NCI-H128 (cell line): ENCODE data around the gene CFAP45.
A peak's percentile ranks its signal among the peaks of the same experiment; 100 is the strongest.
"Not testable (repeated sequence)": the region's sequence is repeated elsewhere in the genome, so short reads cannot be mapped to it uniquely, and the experiment has no call there.

ENCODE experiments used
- DNase-seq: peaks from one replicate; lab custom pipeline; 2025; ENCODE audit not compliant: unreplicated experiment; lab: John Stamatoyannopoulos, UW

CFAP45 gene

DNA sequence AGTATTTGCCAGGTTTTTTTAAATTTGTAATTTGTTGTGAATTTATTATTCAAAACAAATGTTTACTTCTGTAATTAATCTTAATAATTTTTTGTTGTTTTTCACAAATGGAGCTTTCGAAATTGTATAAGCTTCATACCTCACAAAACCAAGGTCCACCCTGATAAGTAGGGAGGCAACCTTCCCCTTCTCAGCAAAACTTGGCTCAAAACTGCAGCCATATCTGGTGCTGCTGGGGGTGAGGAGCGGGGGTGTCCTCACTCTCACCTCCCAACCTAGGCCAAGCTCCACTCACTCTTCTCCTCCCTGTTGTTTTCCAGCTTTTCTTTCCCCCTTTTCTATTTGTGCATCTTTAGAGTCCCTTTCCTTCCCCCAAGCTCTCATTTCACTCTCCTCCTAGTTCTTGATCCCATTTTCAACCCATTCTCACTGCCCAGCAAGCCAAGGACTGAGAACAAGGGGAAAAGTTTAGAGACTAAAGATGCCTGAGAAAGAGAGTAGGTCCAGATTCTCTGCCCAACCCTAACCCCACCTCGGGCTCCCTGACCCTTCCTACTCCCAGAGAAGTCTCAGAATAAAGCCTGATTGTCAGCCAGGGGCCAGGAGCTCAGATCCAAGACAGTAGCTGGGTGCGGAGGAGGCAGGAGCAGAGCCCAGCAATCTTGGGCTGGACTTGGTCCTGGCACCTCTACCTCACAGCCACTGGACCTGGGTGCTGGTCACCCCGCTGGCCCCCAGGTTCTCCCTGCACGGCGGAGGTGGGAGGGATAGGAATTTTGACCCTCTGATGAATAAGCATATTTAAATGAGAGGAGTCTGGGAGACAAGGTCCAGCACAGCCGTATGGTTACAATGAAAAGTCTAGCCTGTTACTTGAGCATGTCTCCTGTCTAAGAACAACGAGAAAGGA, 8.3 kb upstream of the CFAP45 start:
- DNase-seq: no peak

DNA sequence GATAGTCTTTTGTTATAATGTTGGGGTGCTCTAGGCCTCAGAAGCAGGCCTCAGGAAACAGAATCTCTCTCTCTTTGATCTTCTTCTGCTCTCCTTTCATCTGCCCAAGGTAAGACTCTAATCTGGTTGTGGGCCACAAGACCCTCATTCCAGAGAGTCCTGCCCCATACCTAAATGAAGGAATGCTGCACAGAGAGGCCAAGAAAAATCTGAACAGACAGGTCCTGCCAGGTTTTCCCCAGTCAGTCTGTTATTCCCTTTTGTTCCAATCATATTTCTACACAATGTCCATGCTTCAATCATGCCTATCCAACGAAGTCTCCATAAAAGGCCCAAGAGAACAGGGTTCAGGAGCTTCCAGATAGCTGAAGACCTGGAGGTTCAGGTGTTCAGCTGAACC, 7.0 kb upstream of the CFAP45 start:
- DNase-seq: no peak

GRCh38 chr1:159904036-159904435, 4.1 kb upstream of the CFAP45 start:
- not testable (repeated sequence) for DNase-seq

DNA sequence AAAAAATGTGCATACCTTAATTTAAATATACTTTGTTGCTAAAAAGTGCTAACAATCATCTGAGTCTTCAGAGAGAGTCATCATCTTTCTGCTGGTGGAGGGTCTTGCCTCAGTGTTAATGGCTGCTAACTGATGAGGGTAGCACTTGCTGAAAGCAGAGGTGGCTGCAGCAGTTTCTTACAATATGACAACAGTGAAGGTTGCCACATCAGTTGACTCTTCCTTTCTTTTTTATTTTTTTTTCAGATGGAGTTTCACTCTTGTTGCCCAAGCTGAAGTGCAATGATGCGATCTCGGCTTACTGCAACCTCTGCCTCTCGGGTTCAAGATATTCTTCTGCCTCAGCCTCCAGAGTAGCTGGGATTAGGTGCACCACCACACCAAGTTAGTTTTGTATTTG, 2.6 kb upstream of the CFAP45 start:
- DNase-seq: no peak

GRCh38 chr1:159900755-159901360, 893 bp upstream of the CFAP45 start:
- no peak for DNase-seq

DNA sequence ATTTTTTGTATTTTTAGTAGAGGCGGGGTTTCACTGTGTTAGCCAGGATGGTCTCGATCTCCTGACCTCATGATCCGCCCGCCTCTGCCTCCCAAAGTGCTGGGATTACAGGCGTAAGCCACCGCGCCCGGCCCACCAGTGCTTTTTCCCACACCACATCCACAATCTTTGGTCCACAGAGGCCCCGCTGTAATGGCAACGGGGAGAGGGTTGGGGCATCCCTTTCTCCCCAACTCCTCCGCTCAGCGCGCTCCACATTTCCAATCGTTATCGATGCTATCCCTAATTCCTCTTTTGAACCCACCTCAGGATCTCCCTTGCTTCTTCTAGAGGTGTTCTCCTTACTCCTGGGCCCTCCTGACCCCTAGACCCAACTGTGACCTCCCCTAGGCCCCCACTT, 331 bp downstream of the CFAP45 start:
- DNase-seq: not testable (repeated sequence)

DNA sequence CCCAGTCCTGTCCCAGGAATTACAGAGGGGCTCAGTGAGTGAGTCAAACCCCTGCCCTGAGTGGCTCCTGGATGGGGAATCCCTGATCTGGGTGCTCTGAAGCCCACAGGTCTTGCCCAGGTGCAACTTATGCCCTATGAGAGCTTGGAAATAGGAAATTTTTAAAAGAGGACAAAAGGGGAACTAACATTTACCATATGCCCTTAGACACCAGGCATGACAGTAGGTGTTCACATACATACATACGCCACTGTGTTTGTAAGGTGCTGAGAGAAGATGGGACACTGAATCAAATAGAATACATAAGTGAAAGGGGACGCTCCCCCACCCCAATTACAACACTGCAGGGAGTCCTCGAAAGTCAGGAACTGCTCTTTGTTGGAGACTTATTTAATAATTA, 1.4 kb downstream of the CFAP45 start:
- no peak for DNase-seq

DNA sequence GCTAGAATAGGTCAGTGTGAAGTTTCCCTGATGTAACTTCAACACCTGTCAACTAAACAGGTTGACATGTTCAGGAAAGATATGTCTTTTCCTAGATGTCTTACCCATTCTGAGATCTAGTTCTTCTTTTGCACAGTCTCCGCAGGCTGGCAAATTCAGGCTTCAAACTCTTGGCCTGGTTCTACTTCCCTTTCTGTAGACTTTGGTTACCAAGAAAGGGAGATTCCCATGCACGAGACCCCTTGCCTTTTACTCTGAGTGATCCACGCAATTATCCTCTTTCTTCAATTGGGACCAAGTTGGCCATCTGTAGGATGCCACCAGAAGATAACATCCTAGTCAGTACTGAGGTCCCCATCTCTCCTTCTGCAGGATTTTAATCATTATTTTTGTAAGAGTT, 2.0 kb downstream of the CFAP45 start:
- DNase-seq: no peak

- no peak for DNase-seq
These were observed 3.4 kb downstream of the CFAP45 start for GRCh38 chr1:159896546-159896930.

DNA sequence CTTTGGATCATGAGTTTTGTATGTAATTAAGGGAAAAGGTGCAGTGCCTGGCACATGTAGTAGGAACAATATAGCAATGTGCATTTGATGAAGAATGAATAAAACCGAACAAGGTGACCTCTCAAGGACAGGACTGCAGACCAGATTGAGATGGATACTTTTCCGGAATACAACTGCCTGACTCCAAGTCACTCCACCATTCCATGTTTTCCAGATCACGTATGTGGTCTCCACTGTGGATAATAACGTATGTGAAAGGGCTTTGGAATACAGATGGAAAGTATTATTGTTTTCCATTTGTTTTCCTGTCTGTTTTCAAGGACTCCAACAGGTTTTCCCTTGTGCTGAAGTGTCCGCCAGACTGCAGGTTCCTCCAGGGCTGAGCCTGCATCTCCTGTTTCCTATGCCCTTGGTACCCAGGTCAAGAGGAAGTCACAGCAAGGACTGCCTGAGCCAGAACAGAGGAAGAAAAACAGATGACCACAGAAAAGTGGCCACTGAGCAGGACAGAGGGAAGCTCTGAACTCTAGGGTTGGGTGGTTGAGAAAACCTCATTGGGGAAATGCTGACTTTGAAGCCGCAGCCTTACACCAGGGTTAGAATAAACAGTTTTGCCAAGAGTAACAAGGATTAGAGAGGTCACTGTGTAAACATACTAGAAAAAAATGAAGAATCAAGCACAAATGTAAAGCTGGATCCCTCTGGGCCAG, 4.0 kb downstream of the CFAP45 start:
- no peak for DNase-seq

DNA sequence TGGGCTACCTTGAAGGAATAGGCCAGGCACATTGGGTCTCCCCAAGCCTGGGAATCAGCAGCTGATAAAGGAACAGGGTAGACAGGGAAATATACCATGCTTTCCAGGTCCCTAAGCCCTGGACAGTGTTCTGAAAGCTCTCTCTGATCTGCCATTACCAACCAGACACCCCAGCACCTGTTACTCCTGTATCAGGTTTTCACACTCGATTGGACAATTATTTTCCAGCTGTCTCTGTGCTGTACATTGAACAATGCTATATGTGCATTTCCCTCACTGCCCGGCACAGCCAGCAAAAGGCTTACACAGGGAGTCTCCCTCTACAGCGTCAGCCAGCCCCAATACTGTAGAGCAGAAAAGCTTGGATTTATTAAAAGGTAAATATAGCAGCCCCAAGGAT, 4.7 kb downstream of the CFAP45 start:
- no peak for DNase-seq

- DNase-seq: no peak
These were observed 7.0 kb downstream of the CFAP45 start for GRCh38 chr1:159892944-159893343.

DNA sequence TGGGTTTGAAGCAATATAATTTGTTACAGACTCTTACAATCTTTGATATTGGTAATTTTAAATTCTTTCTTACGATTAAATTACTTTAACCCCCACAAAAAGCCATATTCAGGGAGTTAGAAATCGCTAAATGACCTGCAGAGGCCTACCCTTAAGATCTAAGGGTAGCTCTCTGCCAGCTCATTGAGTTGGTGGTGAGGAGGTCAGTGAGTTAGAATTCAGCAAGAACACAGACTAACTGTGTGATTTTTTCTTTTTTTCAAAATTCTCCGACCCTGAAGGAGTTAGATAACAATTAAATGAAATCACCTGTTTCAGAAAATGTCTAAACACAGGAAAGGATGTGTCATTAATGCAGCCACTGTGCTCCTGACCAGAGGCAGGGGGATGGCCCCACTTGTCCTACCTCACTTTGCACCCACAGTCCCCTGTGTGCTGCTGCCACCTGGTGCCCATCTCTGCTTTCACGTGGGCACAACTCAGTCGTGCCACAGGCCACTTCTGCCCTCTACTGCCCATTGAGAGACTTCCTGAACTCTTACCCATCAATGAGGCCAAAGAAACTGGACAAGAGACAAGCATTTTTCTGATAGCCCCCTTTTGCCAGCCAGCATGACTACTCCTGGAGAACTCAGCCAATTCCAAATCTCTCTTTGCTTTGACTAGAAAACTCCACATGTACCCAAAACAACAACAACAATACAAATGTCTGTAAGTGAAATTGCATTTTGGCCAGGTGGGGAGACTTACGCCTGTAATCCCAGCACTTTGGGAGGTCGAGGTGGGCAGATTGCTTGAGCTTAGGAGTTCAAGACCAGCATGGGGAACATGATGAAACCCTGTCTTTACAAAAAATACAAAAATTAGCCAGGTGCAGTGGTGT, 8.4 kb downstream of the CFAP45 start:
- peak; percentile 56 for DNase-seq

DNA sequence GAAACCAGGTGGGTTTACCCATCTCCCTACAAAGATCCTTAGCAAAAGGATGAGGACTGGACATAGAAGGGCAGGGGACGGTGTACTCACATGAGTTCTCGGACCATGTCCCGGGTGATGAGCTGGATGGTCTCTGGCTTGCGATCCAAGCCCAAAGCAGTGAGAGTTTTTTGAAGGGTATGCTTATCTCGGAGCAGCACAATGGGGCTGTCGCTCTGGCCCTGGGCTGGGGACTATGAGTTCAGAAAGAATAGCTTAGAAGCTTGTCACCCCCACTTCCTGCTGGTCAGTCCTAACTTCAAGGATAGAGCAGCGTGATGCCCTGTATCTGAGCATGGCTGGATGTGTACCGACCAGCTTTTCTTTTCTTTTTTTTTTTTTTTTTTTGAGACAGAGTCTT, 9.6 kb downstream of the CFAP45 start:
- DNase-seq: no peak

DNA sequence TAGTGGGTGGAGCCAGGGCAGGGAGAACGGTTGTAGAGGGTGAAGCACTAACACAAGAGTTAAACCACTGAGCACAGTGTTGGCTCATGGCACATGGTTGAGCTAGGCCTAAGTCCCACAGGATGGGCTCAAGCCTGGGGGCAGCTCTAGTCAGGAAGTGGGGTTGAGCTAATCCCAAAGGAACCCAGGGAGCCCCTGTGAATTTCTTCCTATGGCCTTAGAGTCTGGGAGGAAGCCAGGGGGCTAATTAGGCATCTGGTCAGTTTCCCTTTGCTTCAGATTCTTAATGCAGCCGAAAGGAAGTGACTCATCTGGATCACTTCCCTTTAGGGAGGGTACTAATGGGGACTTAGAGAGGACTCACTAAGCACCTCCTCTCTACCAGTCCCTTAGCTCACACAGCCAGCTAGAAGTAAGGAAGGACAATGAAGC, 10.1 kb downstream of the CFAP45 start:
- no peak for DNase-seq

DNA sequence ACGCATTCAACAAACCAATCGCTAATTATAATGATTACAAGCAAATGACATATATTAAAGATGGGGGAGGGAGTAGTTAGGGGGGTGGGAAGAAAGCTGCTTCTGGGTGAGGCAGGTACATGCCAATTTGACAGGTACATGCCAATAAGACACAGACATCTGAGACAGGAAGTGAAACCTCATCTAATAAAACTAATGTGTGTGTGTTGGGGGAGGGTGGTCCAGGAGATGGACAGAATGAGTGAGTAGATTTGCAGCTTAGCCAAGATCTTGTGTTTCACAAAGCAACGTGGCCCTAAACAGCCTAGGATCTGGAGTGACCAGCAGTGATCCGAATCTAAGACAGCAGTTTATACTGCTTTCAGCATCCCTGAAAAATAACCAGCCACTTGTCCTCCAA, 10.8 kb downstream of the CFAP45 start:
- no peak for DNase-seq

- no peak for DNase-seq
These were observed 15.7 kb downstream of the CFAP45 start for GRCh38 chr1:159884296-159884695.

DNA sequence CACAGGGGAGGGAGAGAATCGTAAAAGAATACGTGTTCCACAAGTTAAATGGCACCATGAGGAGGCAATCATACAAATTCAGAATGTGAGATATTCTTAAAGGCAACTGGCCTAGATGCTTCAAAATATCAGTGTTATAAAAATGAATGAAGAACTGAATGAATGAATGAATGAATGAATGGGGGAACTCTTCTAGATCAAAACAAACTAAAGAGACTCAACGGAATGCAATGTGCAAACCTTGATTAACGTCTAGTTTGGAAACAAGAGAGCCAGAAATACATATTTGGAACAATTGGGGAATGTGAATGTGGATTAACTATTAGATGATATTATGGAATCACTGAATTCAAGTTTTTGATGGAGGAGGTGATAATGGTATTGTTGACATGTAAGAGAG, 16.8 kb downstream of the CFAP45 start:
- DNase-seq: no peak

- no peak for DNase-seq
These were observed 17.5 kb downstream of the CFAP45 start for GRCh38 chr1:159882527-159882862.

GRCh38 chr1:159881622-159882526, 18.1 kb downstream of the CFAP45 start:
- peak; percentile 65 for DNase-seq
